Stimulated activated CD8-positive, alpha-beta memory T cell treated with anti-CD3 and anti-CD28 coated beads, Interleukin-4, amount 100 ng/mL, for 24 hours (primary cell): Measurements from ENCODE around the gene CEP85.
A peak's percentile ranks its signal among the peaks of the same experiment; 100 is the strongest.
"Not testable (repeated sequence)": the region's sequence is repeated elsewhere in the genome, so short reads cannot be mapped to it uniquely, and the experiment has no call there.

Experiments
- DNase-seq: peaks from one replicate; pipeline ENCODE4 v3.0.0-alpha.2; 2020; ENCODE audit warnings: low read depth

CEP85 gene

GRCh38 chr1:26290122-26290881, 56.3 kb downstream of the CEP85 start:
- DNase-seq = no peak

GRCh38 chr1:26290882-26291261, 56.9 kb downstream of the CEP85 start:
- DNase-seq = no peak

- DNase-seq = no peak
Observed at GRCh38 chr1:26291433-26291832, 57.4 kb downstream of the CEP85 start.

- no peak for DNase-seq
Observed at GRCh38 chr1:26291939-26292338, 57.9 kb downstream of the CEP85 start.

- not testable (repeated sequence) for DNase-seq
Observed at GRCh38 chr1:26292735-26293134, 58.7 kb downstream of the CEP85 start.

- no peak for DNase-seq
Observed at GRCh38 chr1:26293911-26294463, 60.0 kb downstream of the CEP85 start.

GRCh38 chr1:26295194-26296138, 61.5 kb downstream of the CEP85 start:
- no peak for DNase-seq

GRCh38 chr1:26296340-26297056, 62.5 kb downstream of the CEP85 start:
- no peak for DNase-seq

GRCh38 chr1:26297057-26297790, 63.2 kb downstream of the CEP85 start:
- no peak for DNase-seq

- DNase-seq = no peak
Observed at GRCh38 chr1:26297791-26298124, 63.8 kb downstream of the CEP85 start.

GRCh38 chr1:26300578-26301275, 66.7 kb downstream of the CEP85 start:
- DNase-seq = no peak

GRCh38 chr1:26302733-26303405, 68.9 kb downstream of the CEP85 start:
- no peak for DNase-seq

- no peak for DNase-seq
Observed at GRCh38 chr1:26305667-26306289, 71.8 kb downstream of the CEP85 start.

- peak; percentile 85 for DNase-seq
Observed at GRCh38 chr1:26306290-26307229, 72.6 kb downstream of the CEP85 start, which contains the start of gene UBXN11. Gene UBXN11, minus strand, starts transcription at chr1:26306636. Its CDS starts 3,753 bp downstream, at chr1:26302883.

- no peak for DNase-seq
Observed at GRCh38 chr1:26307363-26307781, 73.4 kb downstream of the CEP85 start.

GRCh38 chr1:26307966-26308899, 74.2 kb downstream of the CEP85 start:
- not testable (repeated sequence) for DNase-seq

- no peak for DNase-seq
Observed at GRCh38 chr1:26314501-26314900, 80.5 kb downstream of the CEP85 start.
